K562 (cell line): ENCODE measurements around the gene OR6Y1. TPM values are rescaled to one million over a fixed set of nuclear protein-coding genes. Genes with fewer than 3 reads are reported as not detected.

Source experiments
- BHLHE40 ChIP-seq: IDR thresholded peaks from 2 replicates; pipeline ENCODE4 v1.6.1; 2011; ENCODE audit warnings: low read length, improper control_type of control experiment
- polyA plus RNA-seq, 8 experiments: library from polyadenylated mRNA; depleted of rRNA in 4 of 8; stranded (reverse) in 5 of 8; unstranded in 3 of 8; fragments of >200 nt; fragmentation: Nextera tagmentation in 2 of 8; fragmentation: Illumina TruSeq in 1 of 8; extraction: Ambion mirVana in 2 of 8; extraction: Trizol in 1 of 8; gene quantifications; 2 replicates each; pipeline versions ENCODE4 v1.2.1 to v1.2.3, GENCODE V29; 2011 to 2014; ENCODE audit warnings: inconsistent platforms in 1 of 8, missing spikeins in 1 of 8
- total RNA-seq, 7 experiments: library from RNA; depleted of rRNA in 6 of 7; stranded (reverse); fragments of >200 nt in 6 of 7; fragmentation: Illumina TruSeq in 2 of 7; extraction: Trizol in 2 of 7; gene quantifications; 2 replicates each; pipeline versions ENCODE4 v1.2.1 to v1.2.3, GENCODE V29; 2011 to 2021; ENCODE audit warnings: low replicate concordance in 1 of 7
- TF ChIP-seq, protein P1 (sequence below), 2 experiments: fragments of 450-650 bp in 1 of 2; sonication (generic) in 1 of 2; formaldehyde crosslinking in 1 of 2; IDR thresholded peaks; 2 replicates each; pipeline versions ENCODE4 v1.7.1 to v1.9.0; 2016 to 2022; ENCODE audit warnings: inconsistent platforms in 1 of 2, mild to moderate bottlenecking in 1 of 2, missing genetic modification reagents in 1 of 2

The OR6Y1 gene
- total and polyA plus RNA-seq, 9 of the 15 experiments (the other 6 are each of a cell fraction or from before 2014, with no cell fraction given) = not detected

DNA sequence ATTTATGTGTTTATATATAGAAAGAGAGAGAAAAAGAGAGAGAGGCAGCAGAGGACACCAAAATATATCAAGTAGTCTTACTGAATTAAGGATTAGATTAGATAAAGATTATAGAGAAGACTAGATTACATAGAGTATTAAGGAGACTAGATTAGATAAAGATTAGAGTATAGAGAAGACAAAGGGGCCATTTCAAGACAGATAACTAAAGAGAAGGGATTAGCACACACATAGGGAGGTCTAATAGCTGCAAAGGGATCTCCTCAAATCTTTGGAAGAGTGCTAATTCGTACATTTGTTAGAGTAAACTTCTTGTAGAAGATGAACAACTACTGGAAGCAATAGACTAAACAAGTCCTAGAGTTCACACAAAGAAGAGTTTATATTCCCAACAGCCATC is 34.2 kb downstream of the OR6Y1 start (continued):
- TF ChIP-seq, protein P1, sequence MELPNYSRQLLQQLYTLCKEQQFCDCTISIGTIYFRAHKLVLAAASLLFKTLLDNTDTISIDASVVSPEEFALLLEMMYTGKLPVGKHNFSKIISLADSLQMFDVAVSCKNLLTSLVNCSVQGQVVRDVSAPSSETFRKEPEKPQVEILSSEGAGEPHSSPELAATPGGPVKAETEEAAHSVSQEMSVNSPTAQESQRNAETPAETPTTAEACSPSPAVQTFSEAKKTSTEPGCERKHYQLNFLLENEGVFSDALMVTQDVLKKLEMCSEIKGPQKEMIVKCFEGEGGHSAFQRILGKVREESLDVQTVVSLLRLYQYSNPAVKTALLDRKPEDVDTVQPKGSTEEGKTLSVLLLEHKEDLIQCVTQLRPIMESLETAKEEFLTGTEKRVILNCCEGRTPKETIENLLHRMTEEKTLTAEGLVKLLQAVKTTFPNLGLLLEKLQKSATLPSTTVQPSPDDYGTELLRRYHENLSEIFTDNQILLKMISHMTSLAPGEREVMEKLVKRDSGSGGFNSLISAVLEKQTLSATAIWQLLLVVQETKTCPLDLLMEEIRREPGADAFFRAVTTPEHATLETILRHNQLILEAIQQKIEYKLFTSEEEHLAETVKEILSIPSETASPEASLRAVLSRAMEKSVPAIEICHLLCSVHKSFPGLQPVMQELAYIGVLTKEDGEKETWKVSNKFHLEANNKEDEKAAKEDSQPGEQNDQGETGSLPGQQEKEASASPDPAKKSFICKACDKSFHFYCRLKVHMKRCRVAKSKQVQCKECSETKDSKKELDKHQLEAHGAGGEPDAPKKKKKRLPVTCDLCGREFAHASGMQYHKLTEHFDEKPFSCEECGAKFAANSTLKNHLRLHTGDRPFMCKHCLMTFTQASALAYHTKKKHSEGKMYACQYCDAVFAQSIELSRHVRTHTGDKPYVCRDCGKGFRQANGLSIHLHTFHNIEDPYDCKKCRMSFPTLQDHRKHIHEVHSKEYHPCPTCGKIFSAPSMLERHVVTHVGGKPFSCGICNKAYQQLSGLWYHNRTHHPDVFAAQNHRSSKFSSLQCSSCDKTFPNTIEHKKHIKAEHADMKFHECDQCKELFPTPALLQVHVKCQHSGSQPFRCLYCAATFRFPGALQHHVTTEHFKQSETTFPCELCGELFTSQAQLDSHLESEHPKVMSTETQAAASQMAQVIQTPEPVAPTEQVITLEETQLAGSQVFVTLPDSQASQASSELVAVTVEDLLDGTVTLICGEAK (IDR thresholded peaks at IDR 0.05) = no peak
- TF ChIP-seq, protein P1 (CRISPR knock-in tag; IDR thresholded peaks at IDR 0.05) = no peak
- TF ChIP-seq BHLHE40 = no peak
- TF ChIP-seq, all 486 proteins: peak for 0
